ENCODE data around the gene MED15.

GRCh38 chr22:20610243-20610686 lies 102.9 kb downstream of the MED15 start:
- TF ChIP-seq CTCF (IDR thresholded peaks at IDR 0.05) (no peak), POLR2A (IDR thresholded peaks at IDR 0.05) (no peak)
